Measurements from ENCODE around the gene ADARB2. TPM values are rescaled to one million over a fixed set of nuclear protein-coding genes. Genes with fewer than 3 reads are reported as not detected.

ADARB2 gene
- total RNA-seq, 1 donor from 2014 or later: 0.11 TPM

DNA sequence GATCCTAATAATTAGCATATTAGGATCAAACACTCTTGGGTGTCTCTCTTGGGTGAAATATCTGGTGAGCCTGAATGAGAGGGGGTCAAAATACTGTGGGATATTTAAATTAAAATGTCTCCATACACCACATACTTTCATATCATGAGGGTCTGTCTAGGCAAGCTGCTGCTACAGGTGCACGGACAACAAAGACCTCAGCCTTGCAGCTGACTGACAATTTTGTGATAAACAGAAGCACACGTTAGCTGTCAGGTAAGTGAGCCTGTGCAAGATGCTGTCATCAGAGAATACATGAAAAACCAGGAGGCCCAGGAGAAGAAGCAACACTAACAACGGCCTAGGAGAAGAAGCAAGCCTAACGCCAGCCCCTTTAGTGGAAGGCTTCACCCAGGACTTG is 247.5 kb downstream of the ADARB2 start:
- intact Hi-C loops (cut with micrococcal nuclease): no loop called here
- TF ChIP-seq, protein P1, sequence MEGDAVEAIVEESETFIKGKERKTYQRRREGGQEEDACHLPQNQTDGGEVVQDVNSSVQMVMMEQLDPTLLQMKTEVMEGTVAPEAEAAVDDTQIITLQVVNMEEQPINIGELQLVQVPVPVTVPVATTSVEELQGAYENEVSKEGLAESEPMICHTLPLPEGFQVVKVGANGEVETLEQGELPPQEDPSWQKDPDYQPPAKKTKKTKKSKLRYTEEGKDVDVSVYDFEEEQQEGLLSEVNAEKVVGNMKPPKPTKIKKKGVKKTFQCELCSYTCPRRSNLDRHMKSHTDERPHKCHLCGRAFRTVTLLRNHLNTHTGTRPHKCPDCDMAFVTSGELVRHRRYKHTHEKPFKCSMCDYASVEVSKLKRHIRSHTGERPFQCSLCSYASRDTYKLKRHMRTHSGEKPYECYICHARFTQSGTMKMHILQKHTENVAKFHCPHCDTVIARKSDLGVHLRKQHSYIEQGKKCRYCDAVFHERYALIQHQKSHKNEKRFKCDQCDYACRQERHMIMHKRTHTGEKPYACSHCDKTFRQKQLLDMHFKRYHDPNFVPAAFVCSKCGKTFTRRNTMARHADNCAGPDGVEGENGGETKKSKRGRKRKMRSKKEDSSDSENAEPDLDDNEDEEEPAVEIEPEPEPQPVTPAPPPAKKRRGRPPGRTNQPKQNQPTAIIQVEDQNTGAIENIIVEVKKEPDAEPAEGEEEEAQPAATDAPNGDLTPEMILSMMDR (IDR thresholded peaks at IDR 0.05; ENCODE audit: borderline replicate concordance): no peak

GRCh38 chr10:1488970-1489548 is 248.3 kb downstream of the ADARB2 start:
- TF ChIP-seq, protein P1 (IDR thresholded peaks at IDR 0.05; ENCODE audit: borderline replicate concordance): no peak
- DNase-seq: no peak
- intact Hi-C loops (cut with micrococcal nuclease): no loop called here
- Histone ChIP-seq H3K27ac (replicated peaks) (no peak overlapping the region), H3K27me3 (ENCODE audit: low read depth) (peaks cover 31% of the 10 kb centered on the region), H3K4me3 (no peak overlapping the region), H3K9me3 (replicated peaks) (no peaks in the 10 kb centered on the region), H3K4me1 (no peaks in the 10 kb centered on the region), H3K36me3 (no peaks in the 10 kb centered on the region)

More for the DNA sequence above, 247.5 kb downstream of the ADARB2 start:
- Histone ChIP-seq H3K27ac (replicated peaks) (no peak overlapping the region), H3K27me3 (ENCODE audit: low read depth) (peaks cover 30% of the 10 kb centered on the region), H3K4me1 (no peaks in the 10 kb centered on the region), H3K9me3 (replicated peaks) (no peaks in the 10 kb centered on the region), H3K4me3 (no peak overlapping the region), H3K36me3 (no peaks in the 10 kb centered on the region)
- DNase-seq: no peak

- H3K36me3 ChIP-seq: no peaks in the 10 kb centered on the region
- no peak overlapping the region for H3K27ac ChIP-seq (replicated peaks)
- no peak overlapping the region for H3K4me3 ChIP-seq
- no peaks in the 10 kb centered on the region for H3K9me3 ChIP-seq (replicated peaks)
- intact Hi-C loops (cut with micrococcal nuclease): no loop called here
- H3K4me1 ChIP-seq: no peaks in the 10 kb centered on the region
- TF ChIP-seq, protein P1 (IDR thresholded peaks at IDR 0.05; ENCODE audit: borderline replicate concordance): no peak
- peaks cover 30% of the 10 kb centered on the region for H3K27me3 ChIP-seq (ENCODE audit: low read depth)
- DNase-seq: no peak
Measured at GRCh38 chr10:1486841-1487687, 250.3 kb downstream of the ADARB2 start.

GRCh38 chr10:1485357-1485756 is 252.0 kb downstream of the ADARB2 start:
- no peak overlapping the region for H3K4me3 ChIP-seq
- no peaks in the 10 kb centered on the region for H3K36me3 ChIP-seq
- no peaks in the 10 kb centered on the region for H3K4me1 ChIP-seq
- no peak overlapping the region for H3K27ac ChIP-seq (replicated peaks)
- peaks cover 31% of the 10 kb centered on the region for H3K27me3 ChIP-seq (ENCODE audit: low read depth)
- intact Hi-C loops (cut with micrococcal nuclease): no loop called here
- TF ChIP-seq, protein P1 (IDR thresholded peaks at IDR 0.05; ENCODE audit: borderline replicate concordance): no peak
- H3K9me3 ChIP-seq (replicated peaks): no peaks in the 10 kb centered on the region
- no peak for DNase-seq

DNA sequence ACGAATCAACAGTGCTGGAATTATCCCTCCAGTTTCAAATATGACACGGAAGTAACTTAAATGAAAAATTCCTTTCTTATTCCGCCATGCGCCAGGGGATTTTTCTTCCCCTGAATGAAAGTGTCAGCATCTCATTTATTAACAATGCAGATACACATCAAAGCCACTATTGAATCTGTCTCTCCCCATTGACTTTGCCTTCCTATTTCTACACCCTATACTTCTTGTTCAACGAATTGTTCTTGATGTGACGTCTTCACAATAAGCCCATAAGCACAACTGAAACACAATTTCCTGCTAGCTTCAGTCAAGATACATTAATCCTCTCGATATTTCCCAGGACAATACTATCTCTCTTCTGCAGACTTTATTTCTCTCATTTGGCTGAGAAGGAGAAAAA is 253.5 kb downstream of the ADARB2 start:
- Histone ChIP-seq H3K4me1 (no peaks in the 10 kb centered on the region), H3K9me3 (replicated peaks) (no peaks in the 10 kb centered on the region), H3K27me3 (ENCODE audit: low read depth) (peaks cover 35% of the 10 kb centered on the region), H3K36me3 (no peaks in the 10 kb centered on the region), H3K27ac (replicated peaks) (no peak overlapping the region), H3K4me3 (no peak overlapping the region)
- no peak for DNase-seq
- TF ChIP-seq, protein P1 (IDR thresholded peaks at IDR 0.05; ENCODE audit: borderline replicate concordance): no peak
- intact Hi-C loops (cut with micrococcal nuclease): no loop called here

Measured in left ventricle myocardium inferior (tissue), 1 donor.